ENCODE measurements around the gene RBBP7.

- TF ChIP-seq CTCF (IDR thresholded peaks at IDR 0.05): no peak
- no peak for TF ChIP-seq POLR2A (IDR thresholded peaks at IDR 0.05)
Observed at GRCh38 chrX:16868920-16869319, 1.2 kb downstream of the RBBP7 start.
